ENCODE results near the gene ANKUB1. TPM values are rescaled to one million over a fixed set of nuclear protein-coding genes. Genes with fewer than 3 reads are reported as not detected.
A peak's percentile ranks its signal among the peaks of the same experiment; 100 is the strongest.

Gene ANKUB1
- total RNA-seq, 1 donor from 2014 or later, result not detected

DNA sequence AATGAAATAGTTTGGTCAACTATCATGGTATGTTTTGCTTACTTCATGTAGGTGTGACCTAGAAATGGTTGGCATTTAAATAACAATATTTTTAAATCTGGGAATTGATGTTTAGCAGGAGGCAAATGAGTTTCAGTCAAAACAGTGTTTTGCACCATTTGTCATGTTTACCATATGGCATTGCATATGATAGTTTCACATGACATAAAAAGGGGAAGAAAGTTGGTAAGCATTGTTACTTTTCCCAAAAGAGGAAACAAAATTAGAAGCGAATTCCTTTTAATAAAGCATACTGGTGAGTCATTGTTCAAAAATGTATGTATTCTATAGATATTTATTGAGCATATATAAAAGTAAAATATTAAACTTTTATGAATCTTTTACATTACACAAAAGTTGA is 23.0 kb upstream of the ANKUB1 start:
- Mint-ChIP-seq H3K27ac (ENCODE audit: unreplicated experiment) (peak overlapping the region; percentile 46), H3K36me3 (ENCODE audit: unreplicated experiment) (no peaks in the 10 kb centered on the region), H3K4me3 (ENCODE audit: unreplicated experiment) (peak overlapping the region; percentile 24)

DNA sequence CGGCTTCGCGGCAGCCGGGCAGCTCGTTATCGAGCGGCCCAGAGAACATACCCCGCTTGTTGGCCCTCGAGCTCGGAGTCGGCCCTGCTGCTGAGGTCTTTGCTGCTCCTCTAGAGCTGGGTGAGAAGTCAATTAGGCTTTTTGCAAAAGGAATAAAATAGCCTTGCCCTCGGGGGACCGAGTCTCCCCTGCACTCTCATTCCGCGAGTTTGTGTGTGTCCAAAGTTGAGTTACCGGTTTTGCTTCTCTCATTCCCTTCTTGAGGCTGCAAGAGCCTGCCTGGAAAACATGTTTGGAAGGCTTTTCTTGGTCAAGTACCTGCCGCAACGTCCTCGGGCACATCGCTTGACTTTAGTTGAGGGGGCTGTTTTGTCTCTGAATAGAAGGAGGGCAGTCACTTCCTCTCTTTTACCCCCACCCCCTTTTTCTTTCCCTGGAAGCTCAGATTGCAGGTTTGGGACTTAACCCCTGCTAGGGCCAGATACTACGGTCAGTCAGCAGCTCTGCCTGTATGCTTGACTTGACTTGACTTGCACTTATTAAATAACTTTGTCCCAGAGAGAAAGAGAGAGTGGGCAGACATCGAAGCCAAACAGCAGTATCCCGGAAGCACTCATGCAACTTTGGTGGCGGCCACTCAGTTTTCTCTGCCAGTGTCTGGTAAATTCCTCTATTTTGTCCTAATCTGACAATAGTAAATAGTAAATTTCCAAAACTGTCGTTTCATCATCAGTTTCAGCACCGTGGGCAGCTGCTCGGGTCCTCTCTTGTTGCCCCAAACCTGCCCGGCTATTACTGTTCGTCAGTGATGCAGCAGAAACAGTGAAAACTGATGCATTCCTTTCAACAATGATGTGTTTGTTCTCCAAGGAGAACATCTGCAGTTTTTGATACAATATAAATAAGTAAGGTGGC is 21.3 kb upstream of the ANKUB1 start:
- H3K36me3 Mint-ChIP-seq (ENCODE audit: unreplicated experiment), result no peaks in the 10 kb centered on the region
- peak overlapping the region; percentile 98 for H3K4me3 Mint-ChIP-seq (ENCODE audit: unreplicated experiment)
- H3K9me3 Mint-ChIP-seq (ENCODE audit: unreplicated experiment), result peaks cover 4% of the 10 kb centered on the region
- TF ChIP-seq, protein P1, sequence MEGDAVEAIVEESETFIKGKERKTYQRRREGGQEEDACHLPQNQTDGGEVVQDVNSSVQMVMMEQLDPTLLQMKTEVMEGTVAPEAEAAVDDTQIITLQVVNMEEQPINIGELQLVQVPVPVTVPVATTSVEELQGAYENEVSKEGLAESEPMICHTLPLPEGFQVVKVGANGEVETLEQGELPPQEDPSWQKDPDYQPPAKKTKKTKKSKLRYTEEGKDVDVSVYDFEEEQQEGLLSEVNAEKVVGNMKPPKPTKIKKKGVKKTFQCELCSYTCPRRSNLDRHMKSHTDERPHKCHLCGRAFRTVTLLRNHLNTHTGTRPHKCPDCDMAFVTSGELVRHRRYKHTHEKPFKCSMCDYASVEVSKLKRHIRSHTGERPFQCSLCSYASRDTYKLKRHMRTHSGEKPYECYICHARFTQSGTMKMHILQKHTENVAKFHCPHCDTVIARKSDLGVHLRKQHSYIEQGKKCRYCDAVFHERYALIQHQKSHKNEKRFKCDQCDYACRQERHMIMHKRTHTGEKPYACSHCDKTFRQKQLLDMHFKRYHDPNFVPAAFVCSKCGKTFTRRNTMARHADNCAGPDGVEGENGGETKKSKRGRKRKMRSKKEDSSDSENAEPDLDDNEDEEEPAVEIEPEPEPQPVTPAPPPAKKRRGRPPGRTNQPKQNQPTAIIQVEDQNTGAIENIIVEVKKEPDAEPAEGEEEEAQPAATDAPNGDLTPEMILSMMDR (IDR thresholded peaks at IDR 0.05; ENCODE audit: partially characterized antibody, unreplicated experiment), result no peak
- peak overlapping the region; percentile 93 for H3K27ac Mint-ChIP-seq (ENCODE audit: unreplicated experiment)
- DNase-seq, result no peak
- H3K4me1 Mint-ChIP-seq (ENCODE audit: low read depth, unreplicated experiment), result peaks cover 16% of the 10 kb centered on the region
- H3K27me3 Mint-ChIP-seq (ENCODE audit: unreplicated experiment), result no peaks in the 10 kb centered on the region

More for the DNA sequence above, 23.0 kb upstream of the ANKUB1 start:
- Mint-ChIP-seq H3K4me1 (ENCODE audit: low read depth, unreplicated experiment) (peaks cover 16% of the 10 kb centered on the region), H3K27me3 (ENCODE audit: unreplicated experiment) (no peaks in the 10 kb centered on the region), H3K9me3 (ENCODE audit: unreplicated experiment) (peaks cover 4% of the 10 kb centered on the region)
- TF ChIP-seq, protein P1 (IDR thresholded peaks at IDR 0.05; ENCODE audit: partially characterized antibody, unreplicated experiment), result no peak
- no peak for DNase-seq

DNA sequence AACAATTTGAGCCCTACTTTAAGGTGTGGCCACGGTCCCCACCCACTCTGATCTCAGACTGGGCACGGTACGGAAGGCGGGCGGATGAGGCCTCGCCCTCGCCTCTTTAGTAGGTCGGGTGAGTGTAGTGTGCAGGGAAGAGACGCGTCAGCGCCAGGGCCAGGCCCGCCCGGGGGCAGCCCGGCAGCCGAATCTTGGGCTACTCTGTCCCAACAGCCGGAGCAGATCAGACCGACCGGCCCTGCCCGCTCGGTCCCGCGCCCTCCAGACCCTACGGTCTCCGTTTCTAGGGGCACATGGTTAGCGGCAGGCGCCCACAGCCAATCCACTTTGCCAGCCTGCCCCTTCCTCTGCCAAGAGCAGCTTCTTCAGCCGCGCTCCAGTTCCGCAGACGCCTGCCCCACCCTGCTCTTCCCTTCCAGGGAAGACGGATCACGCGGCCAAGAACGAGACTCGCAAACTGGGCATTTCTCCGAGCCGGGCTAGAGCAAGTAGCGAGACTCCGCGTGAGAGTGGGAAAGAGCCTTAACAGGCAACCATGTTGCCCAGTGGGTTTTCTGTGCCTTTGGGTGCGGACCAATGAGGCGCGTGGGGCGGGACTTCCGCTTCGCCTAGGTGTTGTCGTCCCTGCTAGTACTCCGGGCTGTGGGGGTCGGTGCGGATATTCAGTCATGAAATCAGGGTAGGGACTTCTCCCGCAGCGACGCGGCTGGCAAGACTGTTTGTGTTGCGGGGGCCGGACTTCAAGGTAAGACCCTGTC is 20.4 kb upstream of the ANKUB1 start, which contains the start of gene RNF13:
TSS of gene RNF13 (plus strand) at position 610 of the 761 bp plus-strand sequence. CDS start 32,812 bp downstream, outside the sequence.
- H3K4me3 Mint-ChIP-seq (ENCODE audit: unreplicated experiment), result peak within 1 kb of the TSS; percentile 98
- H3K27me3 Mint-ChIP-seq (ENCODE audit: unreplicated experiment), result no peaks in the 10 kb centered on the region
- DNase-seq, result peak; percentile 95
- H3K4me1 Mint-ChIP-seq (ENCODE audit: low read depth, unreplicated experiment), result peaks cover 16% of the 10 kb centered on the region
- H3K27ac Mint-ChIP-seq (ENCODE audit: unreplicated experiment), result peak within 1 kb of the TSS; percentile 93
- no peaks in the 10 kb centered on the region for H3K36me3 Mint-ChIP-seq (ENCODE audit: unreplicated experiment)
- peaks cover 4% of the 10 kb centered on the region for H3K9me3 Mint-ChIP-seq (ENCODE audit: unreplicated experiment)
- TF ChIP-seq, protein P1 (IDR thresholded peaks at IDR 0.05; ENCODE audit: partially characterized antibody, unreplicated experiment), result no peak

DNA sequence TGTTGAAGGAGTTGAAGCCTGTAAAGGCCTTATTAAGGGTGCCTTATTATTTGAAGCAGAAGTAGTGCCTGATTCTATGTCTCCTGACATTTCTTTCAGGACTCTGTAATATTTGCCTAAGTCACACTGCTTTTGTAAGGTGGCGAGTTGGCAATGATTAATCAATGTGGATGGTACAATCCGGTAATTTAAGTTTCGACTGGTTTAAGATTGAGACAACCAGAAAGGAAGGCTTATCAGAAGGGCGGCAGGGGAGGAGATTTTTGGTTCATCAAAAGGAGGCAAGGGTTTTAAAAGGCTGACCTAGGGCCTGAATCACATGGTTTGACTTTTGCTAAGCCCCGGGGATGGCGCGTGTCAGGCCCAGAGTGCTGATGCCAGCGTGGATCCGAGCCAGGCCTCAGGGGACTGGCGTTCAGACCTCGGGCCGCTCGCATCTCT is 19.8 kb upstream of the ANKUB1 start:
- peaks cover 4% of the 10 kb centered on the region for H3K9me3 Mint-ChIP-seq (ENCODE audit: unreplicated experiment)
- H3K36me3 Mint-ChIP-seq (ENCODE audit: unreplicated experiment), result no peaks in the 10 kb centered on the region
- TF ChIP-seq, protein P1 (IDR thresholded peaks at IDR 0.05; ENCODE audit: partially characterized antibody, unreplicated experiment), result no peak
- H3K27me3 Mint-ChIP-seq (ENCODE audit: unreplicated experiment), result no peaks in the 10 kb centered on the region
- H3K4me1 Mint-ChIP-seq (ENCODE audit: low read depth, unreplicated experiment), result peaks cover 16% of the 10 kb centered on the region
- H3K4me3 Mint-ChIP-seq (ENCODE audit: unreplicated experiment), result peak overlapping the region; percentile 98
- H3K27ac Mint-ChIP-seq (ENCODE audit: unreplicated experiment), result peak overlapping the region; percentile 93
- no peak for DNase-seq

Data from glutamatergic neuron (in vitro differentiated cells).